HepG2 (cell line): ENCODE measurements around the gene ARFGAP2. TPM values are rescaled to one million over a fixed set of nuclear protein-coding genes. Genes with fewer than 3 reads are reported as not detected.

ENCODE experiments used
- AKAP8 ChIP-seq: sonication (generic); formaldehyde crosslinking; IDR thresholded peaks from 2 replicates; pipeline ENCODE4 v1.5.1; 2020; ENCODE audit warnings: mild to moderate bottlenecking, missing genetic modification reagents
- CAMTA2 ChIP-seq: sonication (generic); formaldehyde crosslinking; IDR thresholded peaks from 2 replicates; pipeline ENCODE4 v1.4.0; 2020; ENCODE audit warnings: mild to moderate bottlenecking, missing genetic modification reagents, borderline replicate concordance
- DMAP1 ChIP-seq: IDR thresholded peaks from 2 replicates; pipeline ENCODE4 v1.6.1; 2016
- FOXK1 ChIP-seq: sonication (generic); formaldehyde crosslinking; IDR thresholded peaks from 2 replicates; pipeline ENCODE4 v1.4.0; 2020; ENCODE audit warnings: low read depth, missing genetic modification reagents, borderline replicate concordance
- FOXO1 ChIP-seq: sonication (generic); formaldehyde crosslinking; IDR thresholded peaks from 2 replicates; pipeline ENCODE4 v1.4.0; 2020; ENCODE audit warnings: missing genetic modification reagents
- MXD3 ChIP-seq: IDR thresholded peaks from 2 replicates; pipeline ENCODE4 v1.6.1; 2016; ENCODE audit warnings: mild to moderate bottlenecking, missing biosample characterization, missing genetic modification reagents
- NAIF1 ChIP-seq: sonication (generic); formaldehyde crosslinking; IDR thresholded peaks from 2 replicates; pipeline ENCODE4 v1.5.0; 2020; ENCODE audit warnings: mild to moderate bottlenecking, missing genetic modification reagents, borderline replicate concordance
- RAD51 ChIP-seq: fragments of 450-650 bp; IDR thresholded peaks from 2 replicates; pipeline ENCODE4 v1.6.1; 2016; ENCODE audit warnings: borderline replicate concordance
- SALL2 ChIP-seq: sonication (generic); formaldehyde crosslinking; IDR thresholded peaks from 2 replicates; pipeline ENCODE4 v1.8.1; 2023; ENCODE audit warnings: mild to moderate bottlenecking, missing genetic modification reagents, inconsistent platforms
- SP5 ChIP-seq: IDR thresholded peaks from 2 replicates; pipeline ENCODE4 v1.6.1; 2016; ENCODE audit warnings: low read depth, borderline replicate concordance
- ZFX ChIP-seq: sonication (generic); formaldehyde crosslinking; IDR thresholded peaks from 2 replicates; pipeline ENCODE4 v1.4.0; 2020; ENCODE audit warnings: mild to moderate bottlenecking, low read depth, missing genetic modification reagents, moderate library complexity
- ZNF362 ChIP-seq: sonication (generic); formaldehyde crosslinking; IDR thresholded peaks from 2 replicates; pipeline ENCODE4 v1.4.0; 2020; ENCODE audit warnings: missing genetic modification reagents, mild to moderate bottlenecking, borderline replicate concordance
- ZNF629 ChIP-seq: sonication (generic); formaldehyde crosslinking; conservative IDR thresholded peaks from 2 replicates; pipeline ENCODE4 v1.5.0; 2020; ENCODE audit warnings: missing genetic modification reagents
- ZNF710 ChIP-seq: sonication (generic); formaldehyde crosslinking; IDR thresholded peaks from 2 replicates; pipeline ENCODE4 v1.5.0; 2020; ENCODE audit warnings: mild to moderate bottlenecking, missing genetic modification reagents, borderline replicate concordance
- ZNF883 ChIP-seq: sonication (generic); formaldehyde crosslinking; IDR thresholded peaks from 2 replicates; pipeline ENCODE4 v1.5.1; 2020; ENCODE audit warnings: mild to moderate bottlenecking, missing genetic modification reagents; ENCODE audit errors: not compliant biosample characterization
- polyA plus RNA-seq, 8 experiments: library from polyadenylated mRNA; depleted of rRNA in 3 of 8; stranded (reverse) in 7 of 8; unstranded in 1 of 8; fragments of >200 nt; fragmentation: Illumina TruSeq in 4 of 8; extraction: Trizol in 4 of 8; gene quantifications; 2 replicates each; pipeline versions ENCODE4 v1.2.1 to v1.2.3, GENCODE V29; 2011 to 2016; ENCODE audit warnings: low read depth in 4 of 8, missing spikeins in 1 of 8, mixed read lengths in 1 of 8; ENCODE audit not compliant: insufficient read depth in 1 of 8
- total RNA-seq, 5 experiments: library from RNA; depleted of rRNA; stranded (reverse); fragments of >200 nt; fragmentation: Illumina TruSeq; extraction: Trizol; gene quantifications; 2 replicates each; pipeline ENCODE4 v1.2.3, GENCODE V29; 2016; ENCODE audit warnings: low read depth in 1 of 5
- TF ChIP-seq, protein P1 (sequence below): sonication (generic); formaldehyde crosslinking; IDR thresholded peaks from 2 replicates; pipeline ENCODE4 v1.4.0; 2020; ENCODE audit warnings: missing genetic modification reagents
- TF ChIP-seq, protein P2 (sequence below): sonication (generic); formaldehyde crosslinking; IDR thresholded peaks from 2 replicates; pipeline ENCODE4 v1.4.0; 2020; ENCODE audit warnings: mild to moderate bottlenecking, missing genetic modification reagents, borderline replicate concordance

Gene ARFGAP2
- total and polyA plus RNA-seq, 2 of the 13 experiments (the other 11 are each of a cell fraction or from before 2014, with no cell fraction given) = 32.3 to 75.3 TPM

DNA sequence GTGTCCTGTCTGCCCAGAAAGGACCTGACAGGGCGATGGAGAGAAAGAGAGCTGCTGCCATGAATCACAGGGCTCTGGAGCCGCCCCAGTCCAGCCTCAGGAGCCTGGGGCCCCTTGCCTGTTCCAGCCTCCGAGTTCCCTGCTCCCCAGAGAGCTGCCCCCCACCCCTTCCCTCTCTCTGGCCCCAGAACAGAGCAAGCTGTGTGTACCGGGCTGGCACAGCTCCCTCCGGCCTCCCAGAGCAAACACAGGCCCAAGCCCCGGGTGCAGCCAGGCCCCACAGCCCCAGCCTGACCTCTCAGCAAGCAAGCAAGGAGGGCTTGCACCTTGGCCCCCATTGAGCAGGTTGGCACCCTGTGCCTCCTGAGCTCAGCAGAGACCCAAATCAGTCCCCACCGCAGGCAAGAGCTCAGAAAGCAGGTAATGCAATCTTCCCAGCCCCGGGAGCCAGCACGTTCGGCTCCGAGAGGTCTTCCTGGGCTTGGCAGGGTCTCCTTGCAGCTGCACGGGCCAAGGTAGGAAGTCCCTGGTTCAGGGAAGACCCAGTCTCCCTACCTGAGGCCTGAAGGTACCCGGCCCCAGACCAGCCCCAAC, 8.1 kb upstream of the ARFGAP2 start (continued):
- TF ChIP-seq, protein P1, sequence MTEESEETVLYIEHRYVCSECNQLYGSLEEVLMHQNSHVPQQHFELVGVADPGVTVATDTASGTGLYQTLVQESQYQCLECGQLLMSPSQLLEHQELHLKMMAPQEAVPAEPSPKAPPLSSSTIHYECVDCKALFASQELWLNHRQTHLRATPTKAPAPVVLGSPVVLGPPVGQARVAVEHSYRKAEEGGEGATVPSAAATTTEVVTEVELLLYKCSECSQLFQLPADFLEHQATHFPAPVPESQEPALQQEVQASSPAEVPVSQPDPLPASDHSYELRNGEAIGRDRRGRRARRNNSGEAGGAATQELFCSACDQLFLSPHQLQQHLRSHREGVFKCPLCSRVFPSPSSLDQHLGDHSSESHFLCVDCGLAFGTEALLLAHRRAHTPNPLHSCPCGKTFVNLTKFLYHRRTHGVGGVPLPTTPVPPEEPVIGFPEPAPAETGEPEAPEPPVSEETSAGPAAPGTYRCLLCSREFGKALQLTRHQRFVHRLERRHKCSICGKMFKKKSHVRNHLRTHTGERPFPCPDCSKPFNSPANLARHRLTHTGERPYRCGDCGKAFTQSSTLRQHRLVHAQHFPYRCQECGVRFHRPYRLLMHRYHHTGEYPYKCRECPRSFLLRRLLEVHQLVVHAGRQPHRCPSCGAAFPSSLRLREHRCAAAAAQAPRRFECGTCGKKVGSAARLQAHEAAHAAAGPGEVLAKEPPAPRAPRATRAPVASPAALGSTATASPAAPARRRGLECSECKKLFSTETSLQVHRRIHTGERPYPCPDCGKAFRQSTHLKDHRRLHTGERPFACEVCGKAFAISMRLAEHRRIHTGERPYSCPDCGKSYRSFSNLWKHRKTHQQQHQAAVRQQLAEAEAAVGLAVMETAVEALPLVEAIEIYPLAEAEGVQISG = peak; percentile 62; the same call in 1 of the 2 replicates
- TF ChIP-seq NAIF1 = no peak; the same call in 1 of the 2 replicates
- no peak for TF ChIP-seq DMAP1 (CRISPR knock-in tag)
- TF ChIP-seq MXD3 (CRISPR knock-in tag) = no peak
- peak; percentile 84 for TF ChIP-seq SALL2 (CRISPR knock-in tag)
- peak; percentile 49; the same call in 1 of the 2 replicates for TF ChIP-seq SP5 (CRISPR knock-in tag)
- TF ChIP-seq CAMTA2 (CRISPR knock-in tag) = 0 out of 2 replicates have a peak, but pooled peaks have one; percentile 73
- peak; percentile 47; the same call in 1 of the 2 replicates for TF ChIP-seq FOXO1 (CRISPR knock-in tag)
- peak; percentile 36; the same call in 1 of the 2 replicates for TF ChIP-seq ZNF629 (CRISPR knock-in tag)
- TF ChIP-seq ZNF362 (CRISPR knock-in tag) = peak; percentile 38; the same call in 1 of the 2 replicates
- TF ChIP-seq, protein P2, sequence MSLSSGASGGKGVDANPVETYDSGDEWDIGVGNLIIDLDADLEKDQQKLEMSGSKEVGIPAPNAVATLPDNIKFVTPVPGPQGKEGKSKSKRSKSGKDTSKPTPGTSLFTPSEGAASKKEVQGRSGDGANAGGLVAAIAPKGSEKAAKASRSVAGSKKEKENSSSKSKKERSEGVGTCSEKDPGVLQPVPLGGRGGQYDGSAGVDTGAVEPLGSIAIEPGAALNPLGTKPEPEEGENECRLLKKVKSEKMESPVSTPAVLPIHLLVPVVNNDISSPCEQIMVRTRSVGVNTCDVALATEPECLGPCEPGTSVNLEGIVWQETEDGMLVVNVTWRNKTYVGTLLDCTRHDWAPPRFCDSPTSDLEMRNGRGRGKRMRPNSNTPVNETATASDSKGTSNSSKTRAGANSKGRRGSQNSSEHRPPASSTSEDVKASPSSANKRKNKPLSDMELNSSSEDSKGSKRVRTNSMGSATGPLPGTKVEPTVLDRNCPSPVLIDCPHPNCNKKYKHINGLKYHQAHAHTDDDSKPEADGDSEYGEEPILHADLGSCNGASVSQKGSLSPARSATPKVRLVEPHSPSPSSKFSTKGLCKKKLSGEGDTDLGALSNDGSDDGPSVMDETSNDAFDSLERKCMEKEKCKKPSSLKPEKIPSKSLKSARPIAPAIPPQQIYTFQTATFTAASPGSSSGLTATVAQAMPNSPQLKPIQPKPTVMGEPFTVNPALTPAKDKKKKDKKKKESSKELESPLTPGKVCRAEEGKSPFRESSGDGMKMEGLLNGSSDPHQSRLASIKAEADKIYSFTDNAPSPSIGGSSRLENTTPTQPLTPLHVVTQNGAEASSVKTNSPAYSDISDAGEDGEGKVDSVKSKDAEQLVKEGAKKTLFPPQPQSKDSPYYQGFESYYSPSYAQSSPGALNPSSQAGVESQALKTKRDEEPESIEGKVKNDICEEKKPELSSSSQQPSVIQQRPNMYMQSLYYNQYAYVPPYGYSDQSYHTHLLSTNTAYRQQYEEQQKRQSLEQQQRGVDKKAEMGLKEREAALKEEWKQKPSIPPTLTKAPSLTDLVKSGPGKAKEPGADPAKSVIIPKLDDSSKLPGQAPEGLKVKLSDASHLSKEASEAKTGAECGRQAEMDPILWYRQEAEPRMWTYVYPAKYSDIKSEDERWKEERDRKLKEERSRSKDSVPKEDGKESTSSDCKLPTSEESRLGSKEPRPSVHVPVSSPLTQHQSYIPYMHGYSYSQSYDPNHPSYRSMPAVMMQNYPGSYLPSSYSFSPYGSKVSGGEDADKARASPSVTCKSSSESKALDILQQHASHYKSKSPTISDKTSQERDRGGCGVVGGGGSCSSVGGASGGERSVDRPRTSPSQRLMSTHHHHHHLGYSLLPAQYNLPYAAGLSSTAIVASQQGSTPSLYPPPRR (CRISPR knock-in tag) = peak; percentile 63; the same call in 1 of the 2 replicates
- TF ChIP-seq FOXK1 (CRISPR knock-in tag) = 0 out of 2 replicates have a peak, but pooled peaks have one; percentile 29
- TF ChIP-seq ZNF710 (CRISPR knock-in tag) = peak; percentile 35; the same call in 1 of the 2 replicates
- TF ChIP-seq ZNF883 (CRISPR knock-in tag) = peak; percentile 5
- peak; percentile 79; the same call in 1 of the 2 replicates for TF ChIP-seq AKAP8 (CRISPR knock-in tag)
- peak; percentile 98 for TF ChIP-seq ZFX (CRISPR knock-in tag)
- no peak for TF ChIP-seq RAD51
